ELR (cell line): ENCODE data around the gene KHDC3L.

Source experiments
- DNase-seq: peaks from one replicate; pipeline ENCODE4 v3.0.0-alpha.2; 2015; ENCODE audit warnings: low read depth

The KHDC3L gene

GRCh38 chr6:73362358-73362757 is at the start of gene KHDC3L:
KHDC3L (plus strand) TSS chr6:73362658; CDS start chr6:73362730, 72 bp downstream.
- DNase-seq: no peak

- DNase-seq: no peak
These were observed 47.6 kb upstream of the KHDC3L start for GRCh38 chr6:73314577-73315492.

GRCh38 chr6:73323323-73323722 is 39.1 kb upstream of the KHDC3L start:
- DNase-seq: no peak

GRCh38 chr6:73325656-73326055 is 36.8 kb upstream of the KHDC3L start:
- DNase-seq: no peak

GRCh38 chr6:73328790-73329189 is 33.7 kb upstream of the KHDC3L start:
- no peak for DNase-seq

GRCh38 chr6:73329201-73329600 is 33.3 kb upstream of the KHDC3L start:
- DNase-seq: no peak

GRCh38 chr6:73339340-73339739 is 23.1 kb upstream of the KHDC3L start:
- peak; percentile 71 for DNase-seq

- DNase-seq: peak; percentile 62
These were observed 22.4 kb upstream of the KHDC3L start for GRCh38 chr6:73340048-73340447.

- DNase-seq: no peak
These were observed 21.1 kb upstream of the KHDC3L start for GRCh38 chr6:73341335-73341734.

GRCh38 chr6:73342174-73342573 is 20.3 kb upstream of the KHDC3L start:
- no peak for DNase-seq

GRCh38 chr6:73343164-73343563 is 19.3 kb upstream of the KHDC3L start:
- no peak for DNase-seq

GRCh38 chr6:73348550-73349204 is 13.8 kb upstream of the KHDC3L start:
- no peak for DNase-seq

GRCh38 chr6:73349311-73349710 is 13.1 kb upstream of the KHDC3L start:
- DNase-seq: no peak

GRCh38 chr6:73353636-73354593 is 8.5 kb upstream of the KHDC3L start, which contains the start of gene DPPA5:
DPPA5 (minus strand) TSS chr6:73354276; CDS start chr6:73354225, 51 bp downstream.
- no peak for DNase-seq

GRCh38 chr6:73362869-73363536 is 545 bp downstream of the KHDC3L start:
- no peak for DNase-seq

- DNase-seq: no peak
These were observed 1.0 kb downstream of the KHDC3L start for GRCh38 chr6:73363537-73363875.

GRCh38 chr6:73364121-73364520 is 1.7 kb downstream of the KHDC3L start:
- DNase-seq: no peak

GRCh38 chr6:73364549-73364948 is 2.1 kb downstream of the KHDC3L start:
- no peak for DNase-seq

- no peak for DNase-seq
These were observed 5.4 kb downstream of the KHDC3L start for GRCh38 chr6:73367761-73368355.

GRCh38 chr6:73368675-73369074 is 6.2 kb downstream of the KHDC3L start:
- no peak for DNase-seq

GRCh38 chr6:73369157-73369556 is 6.7 kb downstream of the KHDC3L start:
- DNase-seq: no peak
